ENCODE data around the gene CCL20. TPM values are rescaled to one million over a fixed set of nuclear protein-coding genes. Genes with fewer than 3 reads are reported as not detected.
A peak's percentile ranks its signal among the peaks of the same experiment; 100 is the strongest.

The CCL20 gene
- total and polyA plus RNA-seq, 2 of the 13 experiments (the other 11 are each of a cell fraction or from before 2014, with no cell fraction given), result 223 to 903 TPM

DNA sequence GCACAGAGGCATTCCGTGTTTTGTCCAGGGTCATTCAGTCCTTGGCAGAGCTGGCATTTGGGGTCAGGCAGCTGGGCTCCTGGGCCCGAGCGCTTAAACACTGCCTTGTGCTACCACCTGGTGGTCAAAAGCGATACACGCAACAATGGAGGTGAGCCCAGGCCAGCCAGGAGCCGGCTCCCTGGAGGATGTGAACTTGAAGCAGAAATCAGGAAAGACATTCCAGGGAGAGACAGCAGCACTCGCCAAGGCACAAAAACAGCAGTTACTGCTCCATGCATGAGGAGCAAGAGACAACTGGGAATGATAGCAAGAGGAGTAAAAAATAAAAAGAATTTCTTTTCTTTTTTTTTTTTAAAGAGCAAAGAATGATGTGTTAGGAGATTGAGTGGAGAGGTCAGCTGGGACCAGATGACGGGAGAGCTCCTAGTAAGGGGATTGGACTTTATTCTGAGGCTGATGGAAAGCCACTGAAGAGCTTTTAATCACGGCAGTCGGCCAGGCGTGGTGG lies 47.2 kb upstream of the CCL20 start (continued):
- peak in 1 of 2 experiments; percentile 82; a peak in 1 of 4 replicates for TF ChIP-seq KLF16 (CRISPR knock-in tag; IDR thresholded peaks at IDR 0.05)
- TF ChIP-seq ZNF644 (CRISPR knock-in tag; IDR thresholded peaks at IDR 0.05; ENCODE audit: low read depth), result no peak
- TF ChIP-seq ZC3H4 (CRISPR knock-in tag; IDR thresholded peaks at IDR 0.05; ENCODE audit: borderline replicate concordance), result no peak
- TF ChIP-seq ZNF878 (CRISPR knock-in tag; IDR thresholded peaks at IDR 0.05), result no peak
- TF ChIP-seq, protein P1, sequence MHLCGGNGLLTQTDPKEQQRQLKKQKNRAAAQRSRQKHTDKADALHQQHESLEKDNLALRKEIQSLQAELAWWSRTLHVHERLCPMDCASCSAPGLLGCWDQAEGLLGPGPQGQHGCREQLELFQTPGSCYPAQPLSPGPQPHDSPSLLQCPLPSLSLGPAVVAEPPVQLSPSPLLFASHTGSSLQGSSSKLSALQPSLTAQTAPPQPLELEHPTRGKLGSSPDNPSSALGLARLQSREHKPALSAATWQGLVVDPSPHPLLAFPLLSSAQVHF (CRISPR knock-in tag; IDR thresholded peaks at IDR 0.05), result no peak
- TF ChIP-seq CBX5 (CRISPR knock-in tag; IDR thresholded peaks at IDR 0.05; ENCODE audit: borderline replicate concordance), result peak; percentile 80; the same call in 1 of the 2 replicates
- TF ChIP-seq RNF2 (conservative IDR thresholded peaks at IDR 0.05; ENCODE audit: low read depth), result no peak
- TF ChIP-seq SP1 (IDR thresholded peaks at IDR 0.05), result no peak
- TF ChIP-seq SP1 (CRISPR knock-in tag; IDR thresholded peaks at IDR 0.05), result no peak
- TF ChIP-seq U2AF1 (optimal IDR thresholded peaks at IDR 0.05; ENCODE audit: low read depth, low read length), result no peak
- TF ChIP-seq ZNF737 (CRISPR knock-in tag; IDR thresholded peaks at IDR 0.05; ENCODE audit: borderline replicate concordance), result no peak
- no peak for TF ChIP-seq ZNF770 (CRISPR knock-in tag; IDR thresholded peaks at IDR 0.05)
- peak; percentile 70; the same call in 1 of the 2 replicates for TF ChIP-seq KDM5B (CRISPR knock-in tag; IDR thresholded peaks at IDR 0.05; ENCODE audit: borderline replicate concordance)
- TF ChIP-seq, protein P2, sequence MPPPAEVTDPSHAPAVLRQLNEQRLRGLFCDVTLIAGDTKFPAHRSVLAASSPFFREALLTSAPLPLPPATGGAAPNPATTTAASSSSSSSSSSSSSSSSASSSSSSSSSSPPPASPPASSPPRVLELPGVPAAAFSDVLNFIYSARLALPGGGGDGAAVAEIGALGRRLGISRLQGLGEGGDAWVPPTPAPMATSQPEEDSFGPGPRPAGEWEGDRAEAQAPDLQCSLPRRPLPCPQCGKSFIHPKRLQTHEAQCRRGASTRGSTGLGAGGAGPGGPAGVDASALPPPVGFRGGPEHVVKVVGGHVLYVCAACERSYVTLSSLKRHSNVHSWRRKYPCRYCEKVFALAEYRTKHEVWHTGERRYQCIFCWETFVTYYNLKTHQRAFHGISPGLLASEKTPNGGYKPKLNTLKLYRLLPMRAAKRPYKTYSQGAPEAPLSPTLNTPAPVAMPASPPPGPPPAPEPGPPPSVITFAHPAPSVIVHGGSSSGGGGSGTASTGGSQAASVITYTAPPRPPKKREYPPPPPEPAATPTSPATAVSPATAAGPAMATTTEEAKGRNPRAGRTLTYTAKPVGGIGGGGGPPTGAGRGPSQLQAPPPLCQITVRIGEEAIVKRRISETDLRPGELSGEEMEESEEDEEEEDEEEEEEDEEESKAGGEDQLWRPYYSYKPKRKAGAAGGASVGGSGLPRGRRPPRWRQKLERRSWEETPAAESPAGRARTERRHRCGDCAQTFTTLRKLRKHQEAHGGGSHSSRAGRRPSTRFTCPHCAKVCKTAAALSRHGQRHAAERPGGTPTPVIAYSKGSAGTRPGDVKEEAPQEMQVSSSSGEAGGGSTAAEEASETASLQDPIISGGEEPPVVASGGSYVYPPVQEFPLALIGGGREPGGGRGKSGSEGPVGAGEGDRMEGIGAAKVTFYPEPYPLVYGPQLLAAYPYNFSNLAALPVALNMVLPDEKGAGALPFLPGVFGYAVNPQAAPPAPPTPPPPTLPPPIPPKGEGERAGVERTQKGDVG (CRISPR knock-in tag; IDR thresholded peaks at IDR 0.05; ENCODE audit: borderline replicate concordance), result no peak
- TF ChIP-seq, protein P3, sequence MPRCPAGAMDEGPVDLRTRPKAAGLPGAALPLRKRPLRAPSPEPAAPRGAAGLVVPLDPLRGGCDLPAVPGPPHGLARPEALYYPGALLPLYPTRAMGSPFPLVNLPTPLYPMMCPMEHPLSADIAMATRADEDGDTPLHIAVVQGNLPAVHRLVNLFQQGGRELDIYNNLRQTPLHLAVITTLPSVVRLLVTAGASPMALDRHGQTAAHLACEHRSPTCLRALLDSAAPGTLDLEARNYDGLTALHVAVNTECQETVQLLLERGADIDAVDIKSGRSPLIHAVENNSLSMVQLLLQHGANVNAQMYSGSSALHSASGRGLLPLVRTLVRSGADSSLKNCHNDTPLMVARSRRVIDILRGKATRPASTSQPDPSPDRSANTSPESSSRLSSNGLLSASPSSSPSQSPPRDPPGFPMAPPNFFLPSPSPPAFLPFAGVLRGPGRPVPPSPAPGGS (CRISPR knock-in tag; IDR thresholded peaks at IDR 0.05), result no peak
- TF ChIP-seq MEIS2 (CRISPR knock-in tag; IDR thresholded peaks at IDR 0.05), result no peak
- TF ChIP-seq THAP9 (CRISPR knock-in tag; IDR thresholded peaks at IDR 0.05; ENCODE audit: borderline replicate concordance), result peak; percentile 39; the same call in 1 of the 2 replicates
- no peak for TF ChIP-seq ZNF879 (CRISPR knock-in tag; IDR thresholded peaks at IDR 0.05)
- TF ChIP-seq YEATS2 (CRISPR knock-in tag; IDR thresholded peaks at IDR 0.05; ENCODE audit: borderline replicate concordance), result peak; percentile 44; the same call in 1 of the 2 replicates
